OCI-LY3 (cell line): Measurements from ENCODE around the gene MIF4GD.

Experiments used
- CTCF ChIP-seq: fragments of 200-600, 300-600 bp; sonication (generic); IDR thresholded peaks from 2 replicates; pipeline ENCODE4 v1.5.1; 2014; ENCODE audit warnings: antibody characterized with exemption, low read length, low read depth
- EZH2phosphoT487 ChIP-seq: fragments of 200-600 bp; shearing (Covaris generic); IDR thresholded peaks from 2 replicates; pipeline ENCODE4 v1.6.1; 2018; ENCODE audit warnings: antibody characterized with exemption, mixed run types, low read depth

- TF ChIP-seq CTCF (no peak), EZH2phosphoT487 (no peak)
Observed at GRCh38 chr17:75238020-75238580, 32.9 kb downstream of the MIF4GD start.
